ENCODE measurements around the gene RAG2.

Gene RAG2

GRCh38 chr11:36577859-36578258, 20.2 kb downstream of the RAG2 start:
- Histone ChIP-seq H3K4me3 (ENCODE audit: low read length, poor library complexity, severe bottlenecking) (no peak overlapping the region), H3K4me1 (ENCODE audit: insufficient read depth, low read length, poor library complexity, severe bottlenecking) (no peaks in the 10 kb centered on the region), H3K27me3 (ENCODE audit: insufficient read depth, low read length, poor library complexity, severe bottlenecking) (no peaks in the 10 kb centered on the region), H3F3A (ENCODE audit: low read depth) (no peaks in the 10 kb centered on the region), H3K9ac (ENCODE audit: low read depth, low read length, poor library complexity, severe bottlenecking) (no peak overlapping the region), H3K36me3 (ENCODE audit: insufficient read depth, low read length) (no peaks in the 10 kb centered on the region), H3K9me3 (ENCODE audit: insufficient read depth, low read depth, low read length) (peaks cover 11% of the 10 kb centered on the region; the same call in 1 of the 2 replicates), H4K20me1 (ENCODE audit: insufficient read depth, low read length, poor library complexity, severe bottlenecking) (no peaks in the 10 kb centered on the region), H2AFZ (ENCODE audit: low read length) (no peak overlapping the region), H3K4me2 (ENCODE audit: low read depth, low read length, poor library complexity, severe bottlenecking) (no peak overlapping the region), H3K79me2 (ENCODE audit: insufficient read depth, low read length) (no peaks in the 10 kb centered on the region), H3K9me2 (replicated peaks; ENCODE audit: low read depth, low read length) (no peaks in the 10 kb centered on the region)
- no peak for TF ChIP-seq CTCF (conservative IDR thresholded peaks at IDR 0.05; ENCODE audit: low read length)
- no peak for TF ChIP-seq EZH2phosphoT487 (IDR thresholded peaks at IDR 0.05; ENCODE audit: borderline replicate concordance)

GRCh38 chr11:36577373-36577772, 20.7 kb downstream of the RAG2 start:
- no peaks in the 10 kb centered on the region for H3K27me3 ChIP-seq (ENCODE audit: insufficient read depth, low read length, poor library complexity, severe bottlenecking)
- H3K9me2 ChIP-seq (replicated peaks; ENCODE audit: low read depth, low read length), result no peaks in the 10 kb centered on the region
- no peak overlapping the region for H2AFZ ChIP-seq (ENCODE audit: low read length)
- no peaks in the 10 kb centered on the region for H4K20me1 ChIP-seq (ENCODE audit: insufficient read depth, low read length, poor library complexity, severe bottlenecking)
- no peak overlapping the region for H3K4me2 ChIP-seq (ENCODE audit: low read depth, low read length, poor library complexity, severe bottlenecking)
- no peaks in the 10 kb centered on the region for H3F3A ChIP-seq (ENCODE audit: low read depth)
- H3K9ac ChIP-seq (ENCODE audit: low read depth, low read length, poor library complexity, severe bottlenecking), result no peak overlapping the region
- no peak overlapping the region for H3K4me3 ChIP-seq (ENCODE audit: low read length, poor library complexity, severe bottlenecking)
- no peaks in the 10 kb centered on the region for H3K79me2 ChIP-seq (ENCODE audit: insufficient read depth, low read length)
- no peaks in the 10 kb centered on the region for H3K36me3 ChIP-seq (ENCODE audit: insufficient read depth, low read length)
- H3K9me3 ChIP-seq (ENCODE audit: insufficient read depth, low read depth, low read length), result peaks cover 11% of the 10 kb centered on the region; the same call in 1 of the 2 replicates
- H3K4me1 ChIP-seq (ENCODE audit: insufficient read depth, low read length, poor library complexity, severe bottlenecking), result no peaks in the 10 kb centered on the region
- TF ChIP-seq CTCF (conservative IDR thresholded peaks at IDR 0.05; ENCODE audit: low read length) (no peak), EZH2phosphoT487 (IDR thresholded peaks at IDR 0.05; ENCODE audit: borderline replicate concordance) (no peak)

GRCh38 chr11:36574486-36574885, 23.6 kb downstream of the RAG2 start:
- Histone ChIP-seq H3F3A (ENCODE audit: low read depth) (no peaks in the 10 kb centered on the region), H3K79me2 (ENCODE audit: insufficient read depth, low read length) (no peaks in the 10 kb centered on the region), H3K4me3 (ENCODE audit: low read length, poor library complexity, severe bottlenecking) (no peak overlapping the region), H3K4me2 (ENCODE audit: low read depth, low read length, poor library complexity, severe bottlenecking) (no peak overlapping the region), H2AFZ (ENCODE audit: low read length) (no peak overlapping the region), H3K9me2 (replicated peaks; ENCODE audit: low read depth, low read length) (no peaks in the 10 kb centered on the region), H3K9ac (ENCODE audit: low read depth, low read length, poor library complexity, severe bottlenecking) (no peak overlapping the region), H4K20me1 (ENCODE audit: insufficient read depth, low read length, poor library complexity, severe bottlenecking) (no peaks in the 10 kb centered on the region), H3K9me3 (ENCODE audit: insufficient read depth, low read depth, low read length) (no peaks in the 10 kb centered on the region), H3K27me3 (ENCODE audit: insufficient read depth, low read length, poor library complexity, severe bottlenecking) (no peaks in the 10 kb centered on the region), H3K4me1 (ENCODE audit: insufficient read depth, low read length, poor library complexity, severe bottlenecking) (no peaks in the 10 kb centered on the region), H3K36me3 (ENCODE audit: insufficient read depth, low read length) (no peaks in the 10 kb centered on the region)
- TF ChIP-seq CTCF (conservative IDR thresholded peaks at IDR 0.05; ENCODE audit: low read length) (no peak), EZH2phosphoT487 (IDR thresholded peaks at IDR 0.05; ENCODE audit: borderline replicate concordance) (no peak)
